A204.1 (cell line): ENCODE measurements around the gene RBM20.
"Not testable (repeated sequence)": the region's sequence is repeated elsewhere in the genome, so short reads cannot be mapped to it uniquely, and the experiment has no call there.

Experiments
- FAIRE-seq: peaks from 2 replicates; lab custom pipeline; 2012; peaks lifted over from hg19 to GRCh38; lab: Jason Lieb, UNC

The RBM20 gene

GRCh38 chr10:110643653-110644597 is at the start of gene RBM20:
Gene RBM20, plus strand, starts transcription at chr10:110644336. Its CDS starts 119 bp downstream, at chr10:110644455.
- FAIRE-seq: no peak

- FAIRE-seq: no peak
These were observed 46.7 kb upstream of the RBM20 start for GRCh38 chr10:110597476-110597875.

- peak; percentile 76 for FAIRE-seq
These were observed 43.5 kb upstream of the RBM20 start for GRCh38 chr10:110600487-110601101.

- FAIRE-seq: no peak
These were observed 42.6 kb upstream of the RBM20 start for GRCh38 chr10:110601581-110601980.

GRCh38 chr10:110608087-110608486 is 36.0 kb upstream of the RBM20 start:
- no peak for FAIRE-seq

GRCh38 chr10:110609605-110610004 is 34.5 kb upstream of the RBM20 start:
- no peak for FAIRE-seq

GRCh38 chr10:110610308-110610774 is 33.8 kb upstream of the RBM20 start:
- peak; percentile 89 for FAIRE-seq

GRCh38 chr10:110610781-110611180 is 33.4 kb upstream of the RBM20 start:
- FAIRE-seq: not testable (repeated sequence)

GRCh38 chr10:110612087-110612486 is 32.0 kb upstream of the RBM20 start:
- no peak for FAIRE-seq

GRCh38 chr10:110612629-110613028 is 31.5 kb upstream of the RBM20 start:
- FAIRE-seq: no peak

- FAIRE-seq: no peak
These were observed 30.7 kb upstream of the RBM20 start for GRCh38 chr10:110613341-110613995.

GRCh38 chr10:110613996-110614495 is 30.1 kb upstream of the RBM20 start:
- FAIRE-seq: no peak

- no peak for FAIRE-seq
These were observed 28.9 kb upstream of the RBM20 start for GRCh38 chr10:110615057-110615747.

GRCh38 chr10:110616493-110617033 is 27.6 kb upstream of the RBM20 start:
- no peak for FAIRE-seq

GRCh38 chr10:110617425-110618229 is 26.5 kb upstream of the RBM20 start:
- FAIRE-seq: no peak

GRCh38 chr10:110618230-110618610 is 25.9 kb upstream of the RBM20 start:
- no peak for FAIRE-seq

GRCh38 chr10:110619514-110620397 is 24.4 kb upstream of the RBM20 start:
- FAIRE-seq: no peak

- FAIRE-seq: no peak
These were observed 23.8 kb upstream of the RBM20 start for GRCh38 chr10:110620398-110620719.

- not testable (repeated sequence) for FAIRE-seq
These were observed 20.8 kb upstream of the RBM20 start for GRCh38 chr10:110623316-110623715.

- FAIRE-seq: no peak
These were observed 18.7 kb upstream of the RBM20 start for GRCh38 chr10:110625356-110625894.
